Hematopoietic multipotent progenitor cell treated with erythropoietin and hydrocortisone succinate and interleukin-3 and kit ligand, for 8 days (in vitro differentiated cells): ENCODE measurements around the gene RUVBL1.

ENCODE experiments used
- DNase-seq: peaks from one replicate; pipeline ENCODE4 v3.0.0-alpha.2; 2015

The RUVBL1 gene

GRCh38 chr3:128131897-128132646 is 8.5 kb upstream of the RUVBL1 start:
- no peak for DNase-seq

GRCh38 chr3:128128251-128128650 is 4.6 kb upstream of the RUVBL1 start:
- peak; percentile 93 for DNase-seq

DNA sequence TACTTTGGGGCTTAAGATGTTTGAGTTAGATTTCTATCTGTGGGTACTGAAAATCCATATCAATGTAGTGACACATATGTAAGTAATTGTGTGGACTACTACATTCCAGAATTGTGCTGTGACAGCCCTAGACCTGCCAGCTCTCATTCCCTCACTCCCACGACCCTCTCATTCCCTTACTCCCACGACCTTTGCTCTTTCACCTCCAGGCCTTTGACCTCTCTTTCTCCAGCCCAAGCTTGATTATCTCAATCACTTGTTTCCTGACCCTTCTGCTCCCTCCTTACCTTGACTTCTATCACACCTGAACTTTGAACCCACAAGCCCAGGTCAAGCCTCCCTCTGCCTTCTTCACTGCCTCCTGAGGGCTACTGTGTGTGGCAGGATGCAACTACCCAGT is 3.6 kb upstream of the RUVBL1 start:
- no peak for DNase-seq

GRCh38 chr3:128123156-128123537 is 465 bp downstream of the RUVBL1 start:
- peak; percentile 41 for DNase-seq

DNA sequence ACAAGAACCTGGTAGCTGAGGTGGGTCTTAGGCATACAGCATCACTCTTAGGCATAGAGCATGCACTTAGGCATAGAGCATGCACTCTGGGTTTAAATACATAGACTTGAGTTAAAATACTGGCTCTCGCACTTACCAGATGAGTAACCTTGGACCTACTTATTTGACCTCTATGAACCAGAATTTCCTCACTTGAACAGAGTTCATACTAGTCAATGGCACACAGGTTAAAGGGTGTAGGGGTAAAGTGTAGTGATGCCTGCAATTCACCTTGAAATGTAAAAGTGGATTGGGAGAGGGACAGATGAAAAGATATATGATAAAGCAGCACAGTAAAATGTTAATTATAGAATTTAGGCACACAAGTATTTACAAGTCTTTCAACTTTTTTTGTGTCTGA is 1.6 kb downstream of the RUVBL1 start:
- no peak for DNase-seq

DNA sequence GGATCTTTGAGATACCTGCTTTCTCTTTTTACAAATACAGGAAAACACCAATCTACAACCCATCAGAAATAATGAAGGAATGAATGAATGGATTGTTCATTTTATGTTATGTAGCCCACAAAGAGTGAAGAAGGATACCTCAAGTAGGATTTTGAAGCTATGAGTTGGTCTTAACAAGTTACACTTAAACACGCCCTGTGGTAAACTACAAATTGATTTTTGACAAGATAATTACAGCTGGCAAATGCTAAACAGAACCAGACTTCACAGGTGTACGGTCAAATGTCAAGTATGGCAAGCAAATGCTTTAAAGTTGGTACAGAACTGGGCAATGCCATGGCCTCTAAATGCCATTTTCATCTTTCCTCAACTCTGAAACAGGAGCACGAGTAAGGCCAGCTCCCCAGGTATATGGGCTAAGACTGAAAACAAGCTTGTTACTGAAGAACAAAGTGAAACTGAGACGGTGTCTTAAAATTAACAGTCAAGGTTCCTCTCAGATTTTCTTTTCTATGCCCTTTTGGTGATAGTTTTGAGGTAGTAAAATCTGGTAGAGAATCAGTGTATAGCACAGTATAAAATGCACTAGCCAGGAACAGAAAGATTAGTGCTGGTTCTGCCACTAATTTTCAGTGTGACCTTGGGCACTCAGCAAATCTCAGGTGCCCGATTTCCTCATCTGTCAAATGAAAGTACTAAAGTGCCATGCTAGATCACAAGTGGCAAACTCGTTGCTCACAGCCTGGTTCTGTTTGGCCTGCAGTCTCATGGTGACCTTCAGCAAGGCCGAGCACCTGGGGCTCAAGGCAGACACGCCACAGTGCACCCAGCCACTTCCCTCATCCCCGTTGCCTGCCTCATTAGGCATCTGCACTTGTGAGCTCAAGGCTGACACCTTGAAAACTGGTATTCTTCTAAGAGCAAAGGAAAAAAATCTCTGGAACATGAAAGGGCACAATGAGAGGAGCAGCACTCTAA is 9.5 kb downstream of the RUVBL1 start:
- no peak for DNase-seq

- peak; percentile 79 for DNase-seq
Measured at GRCh38 chr3:128112357-128112968, 11.1 kb downstream of the RUVBL1 start.

GRCh38 chr3:128111147-128111546 is 12.5 kb downstream of the RUVBL1 start:
- no peak for DNase-seq

GRCh38 chr3:128107834-128108233 is 15.8 kb downstream of the RUVBL1 start:
- no peak for DNase-seq

DNA sequence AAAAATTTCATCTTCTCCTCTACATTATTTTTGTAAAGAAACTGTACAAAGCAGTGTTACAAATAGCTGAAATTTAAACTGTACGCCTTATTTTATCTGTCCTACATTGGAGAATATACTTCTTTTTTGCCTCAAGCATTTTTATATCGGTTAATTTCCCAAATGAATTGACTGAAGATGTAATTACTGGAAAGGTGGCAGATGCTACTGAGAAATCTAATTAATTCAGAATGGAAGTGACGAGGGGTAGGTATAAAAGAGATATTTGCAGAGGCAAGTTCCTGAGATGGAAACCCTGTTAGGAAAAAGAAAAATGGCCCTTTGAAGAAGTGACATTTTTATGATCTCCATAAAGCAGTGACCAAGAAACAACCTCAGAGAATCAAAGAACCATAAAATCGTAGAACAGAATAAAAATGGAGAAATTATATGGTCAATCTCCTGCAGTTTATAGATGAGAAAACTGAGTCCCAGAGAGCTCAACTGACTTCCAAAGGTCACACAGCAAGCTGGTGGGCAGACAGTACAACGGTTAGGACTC is 20.4 kb downstream of the RUVBL1 start:
- no peak for DNase-seq

DNA sequence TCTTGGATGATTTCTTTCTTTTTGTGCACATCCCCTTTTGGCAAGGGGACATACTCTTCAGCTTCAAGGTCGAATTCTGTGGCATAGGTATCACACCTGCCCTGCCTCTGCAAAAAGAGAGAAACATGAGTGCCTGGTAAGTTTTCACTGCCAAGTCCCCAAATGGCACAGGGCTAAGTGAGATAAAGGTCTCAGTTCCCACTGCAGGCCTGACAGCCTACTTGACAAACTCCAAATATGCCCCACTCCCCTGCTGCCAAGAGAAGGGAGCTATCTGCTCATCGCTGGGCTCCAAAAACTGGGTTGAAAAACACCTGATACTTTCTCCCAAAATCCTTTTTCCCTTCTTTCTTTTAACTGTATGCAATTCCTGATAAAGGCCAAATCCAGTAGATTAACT is 23.0 kb downstream of the RUVBL1 start:
- no peak for DNase-seq

DNA sequence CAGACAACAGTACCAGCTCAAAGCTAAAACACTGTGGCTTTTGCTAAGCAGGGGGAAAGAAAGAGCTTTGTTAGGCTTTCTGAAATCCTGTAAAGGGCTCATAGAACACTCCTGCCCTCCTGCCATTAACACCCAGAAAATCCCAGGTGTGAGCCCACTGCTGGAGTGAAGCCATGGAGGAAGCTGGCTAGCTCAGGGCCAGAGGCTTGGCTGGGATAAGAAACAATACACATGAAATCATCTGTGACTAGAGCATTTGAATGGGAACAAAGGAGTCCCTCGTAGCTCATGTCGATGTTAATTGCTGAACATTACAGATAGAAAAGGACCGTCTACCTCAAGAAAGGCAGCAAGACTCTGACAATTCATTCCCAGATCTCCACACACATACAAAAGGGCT is 23.5 kb downstream of the RUVBL1 start:
- no peak for DNase-seq

DNA sequence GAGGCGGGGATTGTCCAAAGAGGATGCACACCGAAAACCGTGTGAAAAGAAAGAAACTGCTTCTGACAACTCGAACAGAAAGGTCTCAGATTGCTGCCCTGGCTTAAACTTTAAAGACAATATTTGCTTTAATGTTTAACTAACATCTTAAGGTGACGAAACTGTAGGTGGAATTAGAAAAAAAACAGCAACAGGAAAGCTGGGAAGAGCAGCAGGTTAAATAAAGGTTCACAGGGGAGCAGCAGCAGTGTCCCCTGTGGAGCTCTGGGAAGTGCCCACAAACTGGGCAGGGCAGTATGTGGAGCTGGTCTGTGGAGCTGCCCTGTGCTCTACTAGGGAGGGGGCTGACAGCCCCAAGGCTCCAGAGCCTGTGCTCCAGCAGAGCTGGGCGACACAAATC is 25.4 kb downstream of the RUVBL1 start:
- no peak for DNase-seq

- peak; percentile 83 for DNase-seq
Measured at GRCh38 chr3:128095222-128095703, 28.3 kb downstream of the RUVBL1 start.

DNA sequence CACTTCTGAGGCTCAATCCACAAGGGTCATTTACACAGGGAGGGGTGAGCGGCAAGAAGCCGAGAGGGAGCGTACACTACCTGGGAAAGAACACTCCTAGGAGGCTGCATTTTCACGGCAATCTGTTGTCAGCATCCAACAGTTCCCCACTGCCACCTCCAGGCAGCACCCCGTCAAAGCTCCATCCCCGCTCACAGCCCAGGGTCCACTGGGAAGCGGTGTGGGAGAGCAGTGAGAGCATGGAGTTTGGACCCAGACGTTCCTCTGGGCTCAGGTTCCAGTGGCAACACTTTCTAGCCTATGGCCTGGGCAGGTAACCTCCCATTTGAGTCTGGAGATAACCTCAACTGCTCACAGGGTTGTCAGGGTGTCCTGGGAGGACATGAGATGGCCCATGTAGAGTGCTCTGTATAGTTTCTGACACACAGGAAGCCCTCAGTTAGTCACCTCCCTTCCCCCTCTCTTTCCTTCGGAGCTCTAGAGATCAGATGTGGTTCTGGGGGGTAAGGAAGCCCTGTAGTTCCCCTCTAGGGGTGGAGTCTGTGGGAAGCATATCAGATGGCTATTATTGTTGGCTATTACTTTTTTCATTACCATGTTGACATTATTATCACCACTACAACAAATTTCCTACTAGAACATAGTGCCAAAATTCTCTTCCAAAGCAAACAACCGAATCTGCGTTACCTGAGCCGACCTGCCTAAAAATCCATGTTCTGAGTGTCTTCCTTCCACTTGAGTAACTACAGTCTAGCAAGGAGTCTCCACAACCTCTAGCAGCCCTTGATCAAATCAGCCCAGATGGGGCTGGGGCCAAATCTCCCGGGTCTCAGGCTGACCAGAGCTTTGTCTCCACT is 29.1 kb downstream of the RUVBL1 start:
- peak; percentile 53 for DNase-seq

DNA sequence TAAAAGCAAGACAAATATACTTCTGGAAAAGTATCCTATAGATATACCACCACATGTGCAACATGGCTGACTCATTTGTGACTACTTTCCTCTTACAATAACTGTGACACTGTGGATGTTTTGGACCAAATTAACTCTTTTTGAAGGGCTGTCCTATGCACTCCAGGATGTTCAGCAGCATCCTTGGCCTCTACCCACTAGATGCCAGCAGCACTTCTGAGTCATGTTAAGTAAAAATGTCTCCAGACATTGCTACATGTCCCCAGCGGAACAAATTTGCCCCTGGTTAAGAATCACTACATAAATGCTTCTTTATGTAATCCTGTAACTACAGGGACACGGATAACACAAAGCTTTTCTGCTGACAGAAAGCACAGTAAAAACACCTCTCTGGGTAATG is 32.0 kb downstream of the RUVBL1 start:
- DNase-seq, result no peak

DNA sequence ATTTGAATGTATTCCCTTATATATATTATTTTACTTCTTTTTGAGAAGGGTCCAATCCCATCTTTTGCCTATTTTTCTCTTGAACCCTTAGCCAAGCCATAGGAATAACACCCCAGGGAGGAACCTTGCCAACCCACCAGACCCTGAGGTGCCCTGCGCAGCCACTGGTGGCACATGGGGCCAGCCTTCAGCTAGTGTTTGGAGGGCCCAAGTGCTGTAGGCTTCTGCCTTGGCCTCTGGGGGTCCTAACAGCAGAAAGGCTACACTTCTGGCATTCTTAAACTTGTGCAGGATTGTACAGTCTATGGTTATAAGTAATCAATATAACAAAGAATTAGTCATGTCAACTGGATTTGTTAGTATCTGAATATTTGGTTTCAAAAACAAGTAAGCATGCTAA is 34.5 kb downstream of the RUVBL1 start:
- no peak for DNase-seq

GRCh38 chr3:128084675-128085021 is 39.0 kb downstream of the RUVBL1 start:
- DNase-seq, result no peak

DNA sequence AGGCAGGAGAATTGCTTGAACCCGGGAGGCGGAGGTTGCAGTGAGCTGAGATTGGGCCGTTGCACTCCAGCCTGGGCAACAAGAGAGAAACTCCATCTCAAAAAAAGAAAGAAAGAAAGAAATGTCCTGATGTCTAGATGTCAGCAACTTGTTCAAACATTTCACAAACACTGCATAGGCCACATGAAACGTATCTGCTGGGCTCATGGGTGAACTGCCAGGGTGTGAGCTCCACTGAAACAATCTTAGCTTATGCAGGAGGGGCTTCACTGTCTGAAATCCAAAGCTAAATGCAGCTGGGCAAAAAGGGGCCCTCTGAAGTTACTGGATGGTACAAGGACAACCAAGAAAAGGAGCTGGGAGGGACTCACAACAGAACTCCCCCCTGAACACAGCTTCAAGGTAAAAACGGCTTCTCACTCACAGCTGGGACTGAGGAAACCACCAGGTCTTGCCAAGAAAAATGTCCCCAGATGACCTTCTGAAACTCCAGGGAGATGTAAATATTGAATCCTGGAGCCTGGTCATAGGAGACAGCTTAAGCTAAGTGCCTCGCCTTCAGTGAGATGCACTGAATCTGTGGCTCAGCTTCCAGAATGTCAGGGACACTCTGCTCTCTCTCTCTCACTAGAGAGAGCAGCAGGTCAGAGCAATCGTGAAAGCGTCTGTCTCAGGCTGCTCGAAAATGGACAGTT is 39.5 kb downstream of the RUVBL1 start:
- no peak for DNase-seq

- DNase-seq, result no peak
Measured at GRCh38 chr3:128083396-128083795, 40.2 kb downstream of the RUVBL1 start.

GRCh38 chr3:128082546-128082945 is 41.1 kb downstream of the RUVBL1 start:
- DNase-seq, result no peak

GRCh38 chr3:128081846-128082245 is 41.8 kb downstream of the RUVBL1 start:
- no peak for DNase-seq
